Heart right ventricle (tissue), 16 donors: ENCODE data around the gene RSAD1. TPM values are rescaled to one million over a fixed set of nuclear protein-coding genes. Genes with fewer than 3 reads are reported as not detected.

Experiments
- ATAC-seq, 8 donors: fragments of 200-7000 bp; cut with Tn5 transposase; one replicate each; pipeline ENCODE4 v1.9.1; 2020; ENCODE audit warnings: mild to moderate bottlenecking in 8 of 8, moderate library complexity in 8 of 8, moderate number of reproducible peaks in 1 of 8
- DNase-seq, 2 donors: peaks; one replicate each; pipeline ENCODE4 v3.0.0-alpha.2; 2020
- H3K27ac ChIP-seq, 10 donors: fragments of 200-600 bp; sonication (generic) in 2 of 10; one replicate each; pipeline versions ENCODE4 v1.5.0 to v1.8.0; 2020 to 2022; ENCODE audit warnings: mild to moderate bottlenecking in 3 of 10
- H3K27me3 ChIP-seq, 7 donors: fragments of 200-600 bp; one replicate each; pipeline ENCODE4 v1.8.0; 2021 to 2022; ENCODE audit warnings: mild to moderate bottlenecking in 2 of 7
- H3K36me3 ChIP-seq, 9 donors: fragments of 200-600 bp; sonication (generic) in 1 of 9; one replicate each; pipeline versions ENCODE4 v1.5.0 to v1.8.0; 2020 to 2022; ENCODE audit warnings: mild to moderate bottlenecking in 2 of 9
- H3K4me1 ChIP-seq, 9 donors: fragments of 200-600 bp; sonication (generic) in 1 of 9; one replicate each; pipeline versions ENCODE4 v1.5.0 to v1.8.0; 2020 to 2022; ENCODE audit warnings: mild to moderate bottlenecking in 4 of 9
- H3K4me3 ChIP-seq, 10 donors: fragments of 200-600 bp; sonication (generic) in 2 of 10; one replicate each; pipeline versions ENCODE4 v1.5.0 to v1.8.0; 2020 to 2022; ENCODE audit warnings: mild to moderate bottlenecking in 7 of 10, moderate library complexity in 2 of 10
- H3K9me3 ChIP-seq, 11 donors: fragments of 200-600 bp in 10 of 11; sonication (generic) in 2 of 11; one replicate each; pipeline versions ENCODE4 v1.5.0 to v1.8.0; 2013 to 2022; ENCODE audit warnings: mild to moderate bottlenecking in 2 of 11, control low read depth in 1 of 11, moderate library complexity in 1 of 11
- WGBS, 2 donors: extraction: QIAGEN DNeasy Blood & Tissue Kit; methylation state at CpG; one replicate each; pipeline ENCODE4 v1.1.7; 2013; ENCODE audit warnings: inconsistent platforms in 1 of 2; 5-methylcytosine and 5-hydroxymethylcytosine counted together
- intact Hi-C, 10 donors: fragments of 100-400 bp; cut with DNase I; formaldehyde crosslinking; loops; one replicate each; pipeline versions ENCODE4 v1.11.1 to v1.14.2; 2022
- polyA plus RNA-seq, 2 donors: library from polyadenylated mRNA; stranded (reverse); fragments of 200-250 nt; gene quantifications; one replicate each; pipeline ENCODE4 v1.2.3, GENCODE V29; 2013
- total RNA-seq, 10 donors: library from RNA; stranded (reverse); fragmentation: NEBNext Ultra II Directional in 3 of 10; extraction: Animal tissue kit (Norgen Biotek cat#: 25700) in 3 of 10; gene quantifications; one replicate each; pipeline versions ENCODE4 v1.2.1 to v1.2.4, GENCODE V29; 2021 to 2023
- TF ChIP-seq, protein P1 (sequence below), 9 donors: fragments of 200-600 bp; sonication (generic) in 2 of 9; IDR thresholded peaks; one replicate each; pipeline versions ENCODE4 v1.5.0 to v1.8.0; 2021 to 2022; ENCODE audit warnings: antibody characterized with exemption in 9 of 9, mild to moderate bottlenecking in 5 of 9, moderate library complexity in 1 of 9
- donor health status: Arrhythmogenic right ventricular cardiomyopathy.
- donor health status: ischemic (EF 13 %, LVEDD 7.1; RV severe dilation, severe dysfunction).
- donor health status: healthy with polysubstance abuse.
- donor health status: DM: no; HTN: yes; CAD: no.
- donor health status: DM: no; HTN: no; CAD: no.
- donor health status: ischemic (EF 25% LVEDD 6.9; RV normal size, moderate dysfunction).
- donor health status: ischemic (EF 25% LVEDD 5.7; RV mildly dilated, moderate dysfunction).
- donor health status: healthy.
- donor health status: DM: yes; HTN: yes; CAD: no.
- donor health status: Ischemic cardiomyopathy.
- donor health status: ischemic (EF 35%, LVEDD 5.7; RV mildly dilated, moderate dysfunction).
- donor health status: nonischemic (EF 11% LVEDD 7.7; RV severe dilation, severe dysfunction).
- donor health status: DM: yes; HTN: yes; CAD: no.
- donor health status: PGD.
- donor health status: ischemic (EF 29% LVEDD 5.4; RV normal size, mild dysfunction).
- donor health status: nonischemic (EF 23%, LVEDD 6.1; RV moderate dilation, normal function).

The RSAD1 gene
- total and polyA plus RNA-seq, 12 donors, result 31.8 to 52.3 (median 45.5) TPM

DNA sequence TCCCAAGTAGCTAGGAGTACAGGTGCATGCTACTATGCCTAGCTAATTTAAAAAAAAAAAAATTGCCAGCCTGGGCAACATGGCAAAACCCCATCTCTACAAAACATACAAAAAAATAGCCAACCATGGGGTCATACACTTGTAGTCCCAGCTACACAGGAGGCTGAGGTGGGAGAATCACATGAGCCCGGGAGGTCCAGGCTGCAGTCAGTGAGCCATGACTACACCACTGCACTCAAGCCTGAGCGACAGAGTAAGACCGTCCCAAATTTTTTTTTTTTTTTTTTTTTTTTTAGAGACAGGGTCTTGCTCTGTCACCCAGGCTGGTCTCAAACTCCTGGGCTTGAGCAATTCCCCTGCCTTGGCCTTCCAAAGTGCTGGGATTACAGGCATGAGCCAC is 24.8 kb upstream of the RSAD1 start:
- no peak for DNase-seq
- 85 to 92% methylated on average over 3 of the region's 3 CpGs for WGBS, 2 donors
- no peak for ATAC-seq

DNA sequence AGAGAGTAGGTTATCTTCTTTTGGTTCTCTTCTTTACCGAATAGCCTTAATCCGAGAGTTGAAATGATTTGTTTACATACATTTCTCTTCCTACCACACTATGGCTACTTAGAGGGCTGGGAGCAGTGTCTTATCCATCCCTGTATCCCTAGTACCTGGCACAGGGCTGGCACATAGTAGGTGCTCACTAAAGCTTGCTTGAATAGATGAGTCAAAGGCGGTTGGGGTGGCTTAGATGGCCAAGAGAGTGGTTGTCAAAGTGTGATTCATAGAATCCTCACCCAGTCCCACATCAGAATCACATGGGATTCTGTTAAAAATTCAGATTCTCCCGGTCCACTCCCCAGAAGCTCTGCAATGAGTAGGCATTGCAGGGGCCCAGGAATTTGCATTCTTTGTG is 21.0 kb upstream of the RSAD1 start:
- ATAC-seq, result no peak
- intact Hi-C loops, result no loop called here
- peaks cover 0 to 3% (median 0%) of the 10 kb centered on the region in 9 donors for H3K36me3 ChIP-seq
- H3K4me1 ChIP-seq, result peaks cover 0 to 5% (median 0%) of the 10 kb centered on the region in 9 donors
- H3K27ac ChIP-seq, result no peak overlapping the region
- 96 to 99% methylated on average over 4 of the region's 4 CpGs for WGBS, 2 donors
- no peak overlapping the region for H3K4me3 ChIP-seq
- TF ChIP-seq, protein P1, sequence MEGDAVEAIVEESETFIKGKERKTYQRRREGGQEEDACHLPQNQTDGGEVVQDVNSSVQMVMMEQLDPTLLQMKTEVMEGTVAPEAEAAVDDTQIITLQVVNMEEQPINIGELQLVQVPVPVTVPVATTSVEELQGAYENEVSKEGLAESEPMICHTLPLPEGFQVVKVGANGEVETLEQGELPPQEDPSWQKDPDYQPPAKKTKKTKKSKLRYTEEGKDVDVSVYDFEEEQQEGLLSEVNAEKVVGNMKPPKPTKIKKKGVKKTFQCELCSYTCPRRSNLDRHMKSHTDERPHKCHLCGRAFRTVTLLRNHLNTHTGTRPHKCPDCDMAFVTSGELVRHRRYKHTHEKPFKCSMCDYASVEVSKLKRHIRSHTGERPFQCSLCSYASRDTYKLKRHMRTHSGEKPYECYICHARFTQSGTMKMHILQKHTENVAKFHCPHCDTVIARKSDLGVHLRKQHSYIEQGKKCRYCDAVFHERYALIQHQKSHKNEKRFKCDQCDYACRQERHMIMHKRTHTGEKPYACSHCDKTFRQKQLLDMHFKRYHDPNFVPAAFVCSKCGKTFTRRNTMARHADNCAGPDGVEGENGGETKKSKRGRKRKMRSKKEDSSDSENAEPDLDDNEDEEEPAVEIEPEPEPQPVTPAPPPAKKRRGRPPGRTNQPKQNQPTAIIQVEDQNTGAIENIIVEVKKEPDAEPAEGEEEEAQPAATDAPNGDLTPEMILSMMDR (IDR thresholded peaks at IDR 0.05), result no peak
- no peak for DNase-seq
- H3K9me3 ChIP-seq, result no peaks in the 10 kb centered on the region
- H3K27me3 ChIP-seq, result no peaks in the 10 kb centered on the region

More for the DNA sequence above, 24.8 kb upstream of the RSAD1 start:
- Histone ChIP-seq H3K36me3 (peaks cover 0 to 3% (median 0%) of the 10 kb centered on the region in 9 donors), H3K27me3 (no peaks in the 10 kb centered on the region), H3K27ac (no peak overlapping the region), H3K4me1 (peaks cover 0 to 11% (median 0%) of the 10 kb centered on the region in 9 donors), H3K4me3 (no peak overlapping the region), H3K9me3 (no peaks in the 10 kb centered on the region)
- TF ChIP-seq, protein P1 (IDR thresholded peaks at IDR 0.05), result no peak
- intact Hi-C loops, result no loop called here

DNA sequence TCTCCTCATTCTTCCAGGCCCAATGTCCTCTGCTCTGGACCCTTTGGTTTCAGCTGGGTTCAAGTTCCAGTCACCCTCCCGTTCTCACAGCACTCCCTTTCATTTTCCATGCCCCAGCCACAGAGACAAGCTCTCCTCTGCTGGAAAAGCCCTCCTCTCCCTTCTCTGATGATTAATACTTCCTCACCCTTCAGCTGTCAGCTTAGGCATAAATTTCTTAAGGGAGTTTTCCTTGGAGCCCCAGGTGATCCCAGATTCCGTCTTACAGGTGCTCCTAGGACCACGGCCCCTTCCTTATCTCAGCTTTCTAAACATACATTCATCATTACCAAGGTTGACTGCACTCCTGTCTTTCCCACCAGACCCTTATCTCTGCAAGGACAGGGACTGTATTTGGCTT is 20.4 kb upstream of the RSAD1 start:
- DNase-seq (no peak), ATAC-seq (no peak)
- Histone ChIP-seq H3K27me3 (no peaks in the 10 kb centered on the region), H3K9me3 (no peaks in the 10 kb centered on the region), H3K4me3 (no peak overlapping the region), H3K36me3 (peaks cover 0 to 7% (median 0%) of the 10 kb centered on the region in 9 donors), H3K27ac (no peak overlapping the region), H3K4me1 (no peaks in the 10 kb centered on the region)
- WGBS, 2 donors, result 70 to 77% methylated on average over 3 of the region's 3 CpGs
- TF ChIP-seq, protein P1 (IDR thresholded peaks at IDR 0.05), result no peak
- intact Hi-C loops, result no loop called here

- intact Hi-C loops, result no loop called here
- Histone ChIP-seq H3K36me3 (peaks cover 0 to 7% (median 0%) of the 10 kb centered on the region in 9 donors), H3K9me3 (no peaks in the 10 kb centered on the region), H3K27ac (no peak overlapping the region), H3K4me1 (no peaks in the 10 kb centered on the region), H3K4me3 (no peak overlapping the region), H3K27me3 (no peaks in the 10 kb centered on the region)
- no peak for DNase-seq
- TF ChIP-seq, protein P1 (IDR thresholded peaks at IDR 0.05), result no peak
- 68 to 75% methylated on average over 16 of the region's 16 CpGs for WGBS, 2 donors
- ATAC-seq, result peak in 1 of 8 donors; percentile 8
These were observed 19.7 kb upstream of the RSAD1 start for GRCh38 chr17:50458701-50459676.
